Stomach smooth muscle (tissue), 2 donors: ENCODE data around the gene HDAC8.
A peak's percentile ranks its signal among the peaks of the same experiment; 100 is the strongest.
"Not testable (repeated sequence)": the region's sequence is repeated elsewhere in the genome, so short reads cannot be mapped to it uniquely, and the experiment has no call there.

Source experiments
- H3K27ac ChIP-seq: one replicate; pipeline ENCODE4 v1.7.0; 2013; ENCODE audit warnings: mild to moderate bottlenecking, low read length, inconsistent platforms
- H3K27me3 ChIP-seq, 2 donors: one replicate each; pipeline ENCODE4 v1.7.0; 2013; ENCODE audit warnings: low read length in 2 of 2; ENCODE audit not compliant: insufficient read depth in 2 of 2, control insufficient read depth in 1 of 2
- H3K36me3 ChIP-seq, 2 donors: one replicate each; pipeline ENCODE4 v1.7.0; 2013; ENCODE audit warnings: low read length in 2 of 2; ENCODE audit not compliant: control insufficient read depth in 2 of 2, insufficient read depth in 2 of 2
- H3K4me1 ChIP-seq: one replicate; pipeline ENCODE4 v1.7.0; 2013; ENCODE audit warnings: low read length; ENCODE audit not compliant: control insufficient read depth, insufficient read depth
- H3K4me3 ChIP-seq, 2 donors: one replicate each; pipeline ENCODE4 v1.7.0; 2013; ENCODE audit warnings: low read length in 2 of 2
- H3K9ac ChIP-seq, 2 donors: one replicate each; pipeline ENCODE4 v1.7.0; 2013; ENCODE audit warnings: low read length in 2 of 2, mild to moderate bottlenecking in 1 of 2
- H3K9me3 ChIP-seq, 2 donors: one replicate each; pipeline ENCODE4 v1.7.0; 2013; ENCODE audit warnings: low read length in 2 of 2; ENCODE audit not compliant: control insufficient read depth in 2 of 2
- donor health status: healthy.
- donor health status: Pancreatic carcinoma.

The HDAC8 gene

GRCh38 chrX:72319651-72320050, 253.0 kb downstream of the HDAC8 start:
- not testable (repeated sequence) for H3K4me1 ChIP-seq, H3K4me3 ChIP-seq, H3K27ac ChIP-seq, H3K9ac ChIP-seq, H3K9me3 ChIP-seq, H3K36me3 ChIP-seq
- peaks cover 0 to 18% of the 10 kb centered on the region in 2 donors for H3K27me3 ChIP-seq

DNA sequence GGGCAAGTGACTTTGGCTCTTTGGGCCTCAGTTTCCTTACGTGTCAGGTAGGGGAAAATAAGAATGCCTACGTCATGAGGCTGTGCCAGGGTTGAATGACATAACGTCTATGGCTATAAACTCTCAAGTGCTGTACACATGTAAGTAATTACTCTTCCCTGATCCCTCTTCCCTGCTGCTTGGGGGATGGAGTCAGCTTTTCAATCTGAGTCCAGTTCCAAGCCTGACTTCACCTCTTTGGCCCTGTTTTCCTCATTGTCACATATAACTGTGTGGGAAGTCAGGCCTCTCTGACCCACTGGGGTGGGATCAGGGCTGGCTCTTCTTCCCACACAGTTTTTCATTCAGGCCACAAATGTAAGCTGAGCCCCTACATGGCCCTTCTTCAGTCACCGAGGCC, 255.5 kb downstream of the HDAC8 start:
- H3K36me3 ChIP-seq: no peaks in the 10 kb centered on the region
- H3K27me3 ChIP-seq: peaks cover 0 to 27% of the 10 kb centered on the region in 2 donors
- H3K4me1 ChIP-seq: peaks cover 18% of the 10 kb centered on the region
- H3K9me3 ChIP-seq: no peaks in the 10 kb centered on the region
- no peak overlapping the region for H3K9ac ChIP-seq
- no peak overlapping the region for H3K4me3 ChIP-seq
- no peak overlapping the region for H3K27ac ChIP-seq

DNA sequence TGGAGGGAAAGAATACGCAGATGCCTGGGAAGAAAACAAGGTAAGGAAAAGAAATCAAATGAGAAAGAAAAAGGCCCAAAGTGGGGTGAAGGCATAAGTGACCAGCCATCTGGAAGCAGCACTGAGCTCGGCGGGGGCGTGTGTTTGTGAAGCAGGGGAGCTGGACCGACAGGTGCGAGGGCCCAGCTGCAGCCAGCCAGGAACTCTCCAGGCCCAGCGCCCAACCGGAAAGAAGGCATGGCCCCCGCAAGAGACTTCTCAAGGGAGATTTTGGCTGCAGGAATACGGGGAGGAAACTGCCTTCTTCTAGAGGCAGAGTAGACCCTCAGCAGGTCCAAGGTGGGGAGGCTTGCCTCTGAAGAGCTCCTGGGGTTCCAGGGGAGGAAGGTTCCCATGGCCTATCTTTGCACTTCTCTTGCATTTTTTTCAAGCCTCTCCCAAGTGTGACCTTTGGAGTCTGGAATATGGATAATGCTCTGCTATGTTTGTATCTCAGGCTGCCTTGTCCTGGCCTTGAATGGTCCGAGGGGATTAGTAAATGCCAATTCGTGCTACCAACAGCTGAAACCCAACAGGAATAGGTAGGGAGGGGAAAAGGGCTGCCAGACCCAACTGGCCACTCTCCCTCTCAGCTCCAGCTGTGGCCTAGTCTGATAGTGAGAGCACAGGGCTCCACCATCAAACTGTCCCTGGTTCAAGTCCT, 256.1 kb downstream of the HDAC8 start:
- Histone ChIP-seq H3K4me3 (no peak overlapping the region), H3K4me1 (peaks cover 18% of the 10 kb centered on the region), H3K9ac (no peak overlapping the region), H3K36me3 (no peaks in the 10 kb centered on the region), H3K9me3 (no peaks in the 10 kb centered on the region), H3K27ac (no peak overlapping the region), H3K27me3 (peaks cover 0 to 31% of the 10 kb centered on the region in 2 donors)

DNA sequence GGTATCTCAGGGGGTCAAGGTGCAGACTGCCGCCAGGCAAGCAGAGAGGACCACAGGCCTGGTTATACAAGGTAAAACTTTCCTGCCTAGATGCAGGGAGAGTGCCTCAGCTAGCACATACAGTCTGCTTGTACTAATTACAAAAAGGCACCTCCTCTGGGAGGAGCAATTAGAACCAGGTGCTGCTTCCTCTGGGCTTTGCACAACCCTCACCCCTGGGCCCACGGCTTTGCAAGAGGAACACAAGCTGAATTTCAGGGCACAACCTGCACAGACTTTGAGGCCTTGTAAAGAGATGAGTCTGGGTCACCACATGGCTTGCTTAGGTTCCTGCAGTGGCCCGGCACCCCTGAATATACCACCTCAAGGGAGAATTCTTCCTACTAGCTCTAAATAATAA, 257.8 kb downstream of the HDAC8 start:
- Histone ChIP-seq H3K9me3 (no peaks in the 10 kb centered on the region), H3K36me3 (no peaks in the 10 kb centered on the region), H3K27ac (peak overlapping the region; percentile 66), H3K4me1 (peaks cover 18% of the 10 kb centered on the region), H3K9ac (peak overlapping the region in 1 of 2 donors; percentile 29), H3K27me3 (peaks cover 0 to 29% of the 10 kb centered on the region in 2 donors), H3K4me3 (no peak overlapping the region)

GRCh38 chrX:72313707-72314641, 258.7 kb downstream of the HDAC8 start:
- H3K4me1 ChIP-seq: peaks cover 27% of the 10 kb centered on the region
- no peaks in the 10 kb centered on the region for H3K36me3 ChIP-seq

DNA sequence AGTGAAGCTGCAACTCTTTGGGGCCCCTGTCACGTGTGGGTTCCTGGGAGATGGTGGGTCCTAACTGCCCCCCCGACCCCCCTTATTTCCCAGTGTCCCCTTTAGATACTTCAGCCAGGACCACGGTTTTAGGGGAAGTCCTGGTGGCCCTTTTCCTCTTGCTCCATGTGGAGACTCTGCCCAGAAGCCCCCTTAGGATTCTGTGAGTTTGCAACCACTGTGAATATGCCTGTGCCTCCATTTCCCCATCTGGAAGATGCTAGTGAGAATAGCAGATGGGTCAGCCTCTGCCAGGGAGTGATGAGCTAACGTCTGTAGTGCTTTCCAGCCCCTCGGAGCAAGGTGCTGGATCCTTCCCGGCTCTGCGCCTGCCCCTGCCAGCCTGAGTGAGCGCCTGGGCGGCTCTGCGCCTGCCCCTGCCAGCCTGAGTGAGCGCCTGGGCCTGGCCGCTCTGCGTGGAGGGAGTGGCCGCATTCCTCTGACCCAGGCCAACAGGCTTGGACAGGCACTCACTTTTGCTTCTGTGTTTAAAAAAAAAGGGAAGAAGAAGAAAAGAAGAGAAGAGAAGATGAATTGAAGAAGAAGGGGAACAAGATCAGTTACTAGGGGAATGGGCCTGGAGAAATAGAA, 260.2 kb downstream of the HDAC8 start:
- Histone ChIP-seq H3K9ac (no peak overlapping the region), H3K27ac (no peak overlapping the region), H3K27me3 (peaks cover 0 to 39% of the 10 kb centered on the region in 2 donors), H3K9me3 (no peaks in the 10 kb centered on the region), H3K4me3 (no peak overlapping the region), H3K36me3 (no peaks in the 10 kb centered on the region), H3K4me1 (peaks cover 35% of the 10 kb centered on the region)

More at GRCh38 chrX:72313707-72314641, 258.7 kb downstream of the HDAC8 start:
- peak overlapping the region; percentile 22 to 47 for H3K9ac ChIP-seq
- H3K9me3 ChIP-seq: no peaks in the 10 kb centered on the region
- peaks cover 0 to 37% of the 10 kb centered on the region in 2 donors for H3K27me3 ChIP-seq
- no peak overlapping the region for H3K4me3 ChIP-seq
- H3K27ac ChIP-seq: peak overlapping the region; percentile 66

- Histone ChIP-seq H3K4me3 (peak overlapping the region; percentile 66 to 72), H3K9ac (no peak overlapping the region)
Measured at GRCh38 chrX:72309297-72310071, 263.2 kb downstream of the HDAC8 start.

DNA sequence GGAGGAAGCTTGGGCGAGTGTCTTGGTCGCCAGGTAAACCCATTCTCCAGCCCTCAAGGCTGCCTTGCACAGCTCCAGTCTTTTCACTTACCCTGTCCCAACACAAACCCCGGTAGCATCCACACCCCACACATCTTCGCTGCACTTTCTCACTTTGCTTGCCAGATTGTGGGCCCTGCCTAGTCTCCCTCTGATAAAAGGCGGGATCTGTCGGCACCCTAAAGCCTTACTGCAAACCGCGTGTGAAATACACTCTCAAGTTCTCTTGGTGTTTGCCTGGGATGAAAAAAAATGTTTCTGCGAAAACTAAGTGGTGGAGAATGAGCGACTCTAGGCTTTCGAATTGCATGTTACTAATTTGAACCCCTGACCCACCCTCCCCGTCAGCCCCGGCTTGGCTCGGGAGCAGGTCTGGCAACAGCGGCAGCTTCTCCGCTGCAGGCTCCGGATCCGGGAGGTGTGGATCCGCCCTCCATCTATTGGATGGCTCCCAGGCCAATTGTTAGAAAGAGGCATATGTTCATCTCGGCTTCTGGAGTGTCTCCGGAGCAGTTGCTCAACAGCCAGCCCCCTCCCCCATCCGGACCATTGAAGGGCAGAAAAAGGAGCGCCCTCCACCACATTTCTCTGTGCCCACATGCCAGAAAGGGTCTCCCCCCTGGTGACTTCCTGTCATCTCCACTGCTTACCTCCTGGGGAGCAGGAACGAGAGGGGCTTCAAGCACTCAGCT, 263.9 kb downstream of the HDAC8 start:
- Histone ChIP-seq H3K36me3 (no peaks in the 10 kb centered on the region), H3K27me3 (peaks cover 0 to 40% of the 10 kb centered on the region in 2 donors), H3K4me1 (peaks cover 44% of the 10 kb centered on the region), H3K9ac (no peak overlapping the region), H3K4me3 (peak overlapping the region; percentile 66 to 72), H3K9me3 (no peaks in the 10 kb centered on the region), H3K27ac (no peak overlapping the region)

More at GRCh38 chrX:72309297-72310071, 263.2 kb downstream of the HDAC8 start:
- Histone ChIP-seq H3K4me1 (peaks cover 51% of the 10 kb centered on the region), H3K27ac (no peak overlapping the region), H3K27me3 (peaks cover 0 to 41% of the 10 kb centered on the region in 2 donors), H3K36me3 (no peaks in the 10 kb centered on the region), H3K9me3 (no peaks in the 10 kb centered on the region)

- Histone ChIP-seq H3K36me3 (no peaks in the 10 kb centered on the region), H3K4me3 (peak overlapping the region; percentile 66 to 72), H3K27ac (no peak overlapping the region), H3K9me3 (no peaks in the 10 kb centered on the region), H3K9ac (no peak overlapping the region), H3K27me3 (peaks cover 0 to 44% of the 10 kb centered on the region in 2 donors), H3K4me1 (peaks cover 39% of the 10 kb centered on the region)
Measured at GRCh38 chrX:72308209-72308565, 264.5 kb downstream of the HDAC8 start.
